Fibroblast of skin of right quadriceps (primary cell): ENCODE measurements around the gene BPGM.

Experiments used
- DNase-seq: peaks from one replicate; pipeline ENCODE4 v3.0.0-alpha.2; 2013

Gene BPGM

GRCh38 chr7:134699021-134699818 lies 52.6 kb downstream of the BPGM start:
- no peak for DNase-seq

- DNase-seq = peak; percentile 53
Measured at GRCh38 chr7:134699899-134700298, 53.2 kb downstream of the BPGM start.

DNA sequence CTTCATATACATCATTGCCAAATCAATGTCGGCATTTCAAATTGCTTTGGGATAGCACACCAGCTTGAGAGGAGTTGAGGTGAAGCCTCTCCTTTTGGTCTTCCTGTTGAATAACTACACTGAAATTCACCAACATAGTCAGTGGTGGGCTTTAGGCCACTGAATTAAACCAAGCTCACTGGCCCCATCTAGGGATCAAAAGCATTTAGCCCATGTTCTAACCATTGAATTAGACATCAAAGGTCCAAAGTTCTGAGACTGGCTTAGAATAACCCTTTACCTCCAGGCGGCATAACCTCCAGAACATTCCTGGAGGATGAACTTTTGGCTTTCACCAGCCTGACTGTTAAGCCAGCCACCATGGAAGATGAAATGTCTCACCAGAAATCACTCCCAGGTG lies 54.6 kb downstream of the BPGM start:
- peak; percentile 50 for DNase-seq

DNA sequence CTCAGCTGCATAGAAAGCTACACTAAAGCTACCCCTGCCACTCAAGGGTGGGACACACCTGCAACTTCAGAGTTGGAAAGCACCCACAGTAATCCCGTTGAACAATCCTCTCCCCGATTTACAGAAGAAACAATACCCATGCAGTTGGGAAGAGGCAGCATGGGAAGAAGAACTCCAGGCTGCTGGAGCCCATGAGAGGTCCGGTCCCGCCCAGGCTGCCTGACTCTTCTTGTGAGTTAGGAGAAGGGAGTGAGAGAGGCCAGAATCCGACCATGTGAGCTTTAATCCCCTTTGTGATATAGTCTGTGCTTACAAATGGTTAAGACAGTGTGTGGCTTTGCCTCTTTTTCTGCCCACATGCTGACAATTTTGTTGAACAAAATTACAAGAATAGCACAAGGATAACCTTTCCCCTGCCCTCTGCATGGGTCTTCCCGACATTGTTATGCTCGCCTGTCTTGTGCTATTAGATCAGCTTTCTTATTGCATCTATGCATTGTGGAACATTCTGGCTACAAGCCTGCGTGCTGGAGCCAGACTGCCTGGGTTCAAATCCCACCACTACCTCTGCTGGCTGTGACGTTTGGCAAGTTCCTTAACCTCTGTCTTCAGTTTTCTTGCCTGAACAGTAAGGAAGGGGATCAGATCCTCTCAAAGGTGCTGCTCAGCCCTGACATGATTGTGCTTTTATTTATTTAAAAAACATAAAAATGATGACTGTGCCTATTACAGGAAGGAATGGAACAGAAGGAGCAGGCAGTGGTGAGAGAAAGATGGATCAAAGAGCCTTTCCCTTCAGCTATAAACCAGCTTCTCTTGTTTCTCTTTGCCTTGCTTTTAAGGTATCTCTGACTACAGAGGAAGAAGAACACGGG lies 56.0 kb downstream of the BPGM start:
- DNase-seq = no peak

DNA sequence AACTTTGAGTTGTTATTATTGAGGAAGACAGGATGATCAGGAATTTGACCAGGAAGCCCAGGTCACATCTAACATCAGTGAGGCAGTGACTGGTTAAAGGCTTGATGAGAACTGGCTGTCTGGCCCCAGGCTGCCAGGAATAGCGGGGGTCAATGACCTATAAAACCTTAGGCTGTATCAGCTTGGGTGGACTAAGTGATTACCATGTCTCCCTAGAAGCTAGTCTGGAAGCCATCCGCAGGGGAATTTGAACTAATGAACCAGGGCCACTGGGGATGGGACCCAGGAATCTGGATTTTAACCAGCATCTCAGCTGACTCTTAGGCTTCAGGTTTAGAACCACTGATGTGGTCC lies 56.6 kb downstream of the BPGM start:
- DNase-seq = no peak

DNA sequence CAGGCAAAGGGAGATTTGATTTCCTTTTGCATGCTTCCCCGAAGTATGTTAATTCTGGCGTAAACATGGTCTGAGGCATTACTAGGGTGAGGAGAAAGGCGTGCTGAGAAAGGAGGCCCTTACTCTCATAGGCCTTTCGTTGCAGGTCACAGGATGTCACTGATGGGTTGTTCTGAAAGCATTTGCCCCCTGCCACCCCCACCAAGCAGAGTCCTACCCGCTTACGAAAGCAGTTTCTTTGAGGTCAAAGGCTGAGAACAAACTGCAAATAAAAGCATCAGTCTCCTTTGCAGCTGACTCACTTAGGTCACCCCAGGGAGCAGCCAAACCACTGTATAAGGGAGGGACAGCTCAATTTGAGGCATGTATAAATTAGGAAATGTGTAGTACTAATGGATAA lies 57.1 kb downstream of the BPGM start:
- peak; percentile 57 for DNase-seq

DNA sequence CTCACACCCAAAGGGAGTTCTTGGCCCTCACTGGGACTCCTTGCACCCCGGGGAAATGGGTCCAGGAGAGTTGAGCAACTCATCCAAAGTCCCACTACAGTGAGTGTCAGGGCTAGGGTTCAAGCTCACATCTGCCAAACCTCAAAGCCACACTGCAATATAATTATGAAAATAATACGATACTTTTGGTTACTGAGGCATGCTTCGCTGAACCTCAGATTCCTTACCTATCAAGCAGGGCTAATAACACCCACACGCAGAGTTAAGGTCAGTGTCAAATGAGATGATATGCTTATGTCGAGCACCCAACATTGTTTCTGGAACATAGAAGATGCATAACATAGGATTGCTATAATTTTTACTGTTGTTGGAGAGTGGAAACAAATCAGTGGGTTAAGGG lies 58.2 kb downstream of the BPGM start:
- no peak for DNase-seq

- DNase-seq = no peak
Measured at GRCh38 chr7:134705716-134706115, 59.1 kb downstream of the BPGM start.

DNA sequence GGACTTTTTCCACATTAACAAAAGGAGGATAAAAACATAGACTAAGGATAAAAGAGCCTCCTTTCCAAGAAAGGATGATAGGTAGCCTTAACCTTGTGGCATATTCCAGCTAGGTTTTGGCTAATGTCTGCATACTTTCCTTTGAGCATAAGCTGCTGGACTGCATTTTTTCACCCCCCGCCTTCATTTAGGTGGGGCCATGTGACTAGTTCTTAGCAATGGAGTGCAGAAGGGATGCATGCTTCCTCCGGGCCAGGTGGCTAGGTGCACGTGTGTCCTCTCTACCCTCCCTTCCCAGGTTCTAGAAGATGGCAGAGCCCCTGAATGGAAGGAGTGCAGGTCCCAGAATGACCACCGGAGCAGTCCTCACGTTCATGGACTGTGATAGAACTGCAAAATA lies 59.8 kb downstream of the BPGM start:
- DNase-seq = no peak

GRCh38 chr7:134707663-134708378 lies 61.2 kb downstream of the BPGM start:
- DNase-seq = no peak

DNA sequence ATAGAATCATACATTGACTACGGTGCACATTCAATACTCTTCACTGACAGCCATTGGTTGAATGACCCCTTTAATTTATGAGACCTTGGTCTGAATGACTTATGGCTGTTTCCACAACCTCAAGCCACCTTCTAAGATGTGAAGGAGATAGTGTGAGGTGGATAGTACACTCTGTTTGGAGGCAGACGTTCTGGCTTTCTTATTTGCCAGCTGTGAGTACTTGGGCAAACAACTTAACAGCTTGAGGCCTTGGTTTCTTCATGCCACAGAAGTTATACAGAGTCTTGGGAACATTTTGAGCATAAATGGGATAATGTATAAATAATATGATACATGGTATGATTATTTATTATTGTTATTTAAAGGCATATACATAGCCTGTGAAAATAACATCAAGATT lies 62.0 kb downstream of the BPGM start:
- DNase-seq = no peak

DNA sequence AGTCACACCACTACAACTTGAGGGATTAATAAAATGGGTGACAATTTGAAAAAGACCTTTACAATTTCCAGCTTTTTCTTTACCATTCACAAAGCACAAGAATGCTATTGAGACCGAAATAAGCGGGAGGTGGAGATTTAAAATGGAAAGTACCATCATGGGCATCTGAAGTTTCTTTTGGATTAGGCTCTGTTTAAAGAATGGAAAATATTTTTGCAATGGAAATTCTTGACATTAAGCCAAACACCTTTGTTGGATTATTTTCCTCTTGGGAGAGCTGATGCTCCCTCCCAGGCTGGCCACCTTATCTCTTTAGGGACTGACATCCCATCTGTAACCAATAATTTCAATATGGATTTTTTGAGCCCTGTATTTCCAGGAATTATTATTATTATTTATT lies 62.5 kb downstream of the BPGM start:
- DNase-seq = peak; percentile 57

GRCh38 chr7:134710511-134710853 lies 63.8 kb downstream of the BPGM start:
- DNase-seq = no peak

DNA sequence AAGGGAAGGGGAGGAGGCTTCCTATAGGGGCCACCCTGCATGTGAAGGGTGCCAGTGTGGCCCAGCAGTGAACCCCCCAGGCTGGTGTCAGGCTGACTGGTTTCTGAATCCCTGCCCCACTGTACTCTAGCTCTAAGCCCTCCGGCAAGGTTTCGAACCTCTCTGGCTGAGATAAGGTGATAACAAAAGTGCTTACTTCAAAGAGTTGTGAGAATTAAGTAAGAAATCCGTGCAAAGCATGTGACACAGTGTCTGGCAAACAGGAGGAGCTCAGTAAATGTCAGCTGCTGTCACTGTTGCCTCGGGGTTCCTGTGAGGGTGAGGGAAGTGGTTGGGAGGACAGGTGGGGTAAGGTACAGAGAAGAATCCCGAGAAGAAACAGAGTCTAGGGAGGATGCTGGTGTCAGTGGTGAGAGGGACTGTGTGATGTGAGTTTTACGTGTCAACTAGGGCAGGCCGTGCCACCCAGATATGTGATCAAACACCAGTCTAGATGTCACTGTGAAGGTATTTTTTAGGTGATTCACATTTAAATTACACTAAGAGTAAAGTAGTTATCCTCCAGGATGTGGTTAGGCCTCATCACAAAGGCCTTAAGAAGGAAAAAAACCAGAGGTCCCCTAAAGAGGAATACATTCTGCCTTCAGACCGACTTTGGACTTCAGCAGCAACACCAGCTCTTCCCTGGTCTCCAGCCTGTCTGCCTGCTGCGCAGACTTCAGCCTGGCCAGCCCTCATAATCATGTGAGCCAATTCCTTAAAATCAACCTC lies 64.4 kb downstream of the BPGM start:
- no peak for DNase-seq

DNA sequence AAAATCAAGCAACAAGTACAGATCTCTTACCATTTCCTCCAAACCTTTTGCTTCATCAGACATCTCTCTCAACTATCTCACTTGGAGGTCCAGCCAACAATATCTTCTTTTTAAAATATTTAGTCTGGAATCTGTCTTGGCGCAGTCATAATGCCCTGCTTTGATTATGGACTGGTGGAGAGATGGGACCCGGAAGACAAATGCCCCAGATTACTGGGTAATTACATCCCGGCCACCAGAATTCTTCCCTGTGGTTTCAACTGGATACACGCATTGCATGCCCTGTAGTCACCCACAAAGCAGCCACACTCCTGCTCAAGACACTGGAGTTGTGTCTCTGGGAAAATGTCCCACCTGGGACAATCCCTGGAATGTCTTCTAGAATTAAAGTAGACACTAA lies 65.5 kb downstream of the BPGM start:
- peak; percentile 58 for DNase-seq

DNA sequence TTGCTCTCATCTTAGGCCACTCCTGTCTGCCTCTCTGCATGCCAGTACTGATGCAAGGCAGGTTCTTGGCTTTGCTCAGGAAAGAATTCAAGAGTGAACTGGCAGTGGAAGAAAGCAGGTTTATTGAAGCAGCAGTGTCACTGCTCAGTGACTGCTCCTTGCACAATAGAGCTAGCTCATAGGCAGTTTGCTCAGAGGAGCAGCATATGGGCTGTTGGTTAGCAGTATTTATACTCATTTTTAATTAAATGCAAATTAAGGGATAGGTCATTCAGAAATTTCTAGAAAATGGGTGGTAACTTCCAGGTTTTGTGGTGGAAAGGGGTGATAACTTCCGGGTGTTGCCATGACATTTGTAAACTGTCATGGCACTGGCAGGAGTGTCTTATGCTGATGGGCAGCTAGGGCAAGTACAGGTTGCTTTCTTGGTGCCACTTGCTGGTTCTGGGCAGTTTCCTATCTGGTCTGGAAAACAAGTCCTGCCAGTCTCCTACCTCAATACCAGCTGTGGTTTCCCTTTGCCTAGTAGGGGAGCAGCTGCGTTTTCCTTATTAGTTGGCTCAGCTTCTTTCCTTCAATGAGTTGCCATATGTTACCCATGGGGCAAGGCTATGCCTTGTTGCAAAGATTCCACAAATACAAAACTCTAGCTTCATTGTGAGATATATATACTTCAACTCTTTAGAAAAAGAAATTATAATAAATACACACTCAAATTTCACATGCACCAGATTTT lies 68.0 kb downstream of the BPGM start:
- DNase-seq = no peak

GRCh38 chr7:134718211-134718875 lies 71.7 kb downstream of the BPGM start:
- no peak for DNase-seq

GRCh38 chr7:134720091-134720935 lies 73.7 kb downstream of the BPGM start:
- peak; percentile 75 for DNase-seq

GRCh38 chr7:134721171-134721570 lies 74.5 kb downstream of the BPGM start:
- DNase-seq = no peak

DNA sequence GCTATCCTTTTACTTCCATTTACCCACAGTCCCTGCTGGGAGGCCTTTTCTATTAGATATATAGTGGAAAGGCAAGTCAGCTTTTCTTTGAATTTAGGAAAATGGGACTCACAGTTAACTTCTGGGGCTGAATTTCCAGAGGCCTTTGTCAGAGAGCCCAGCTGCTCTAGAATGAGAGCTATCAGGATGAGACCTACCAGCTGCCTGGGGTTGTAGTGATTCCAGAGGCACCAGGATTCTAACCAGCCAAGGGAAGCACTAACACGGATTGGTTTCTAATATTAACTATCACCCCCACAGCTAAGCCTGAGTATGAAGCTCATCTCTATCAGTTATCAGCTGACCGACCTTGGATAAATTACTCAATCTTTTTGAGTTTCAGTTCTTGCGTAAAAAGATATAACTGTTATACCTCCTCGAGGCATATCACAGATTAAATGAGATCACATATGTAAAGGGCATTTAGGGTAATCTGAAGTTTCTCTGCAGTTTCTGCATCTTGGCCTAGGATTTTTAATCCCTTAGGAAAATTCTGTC lies 76.2 kb downstream of the BPGM start:
- DNase-seq = no peak
